Daoy (cell line): ENCODE results near the gene SLC16A10. TPM values are rescaled to one million over a fixed set of nuclear protein-coding genes. Genes with fewer than 3 reads are reported as not detected.
"Not testable (repeated sequence)": the region's sequence is repeated elsewhere in the genome, so short reads cannot be mapped to it uniquely, and the experiment has no call there.

ENCODE experiments used
- DNase-seq: peaks from one replicate; pipeline ENCODE4 v3.0.0-alpha.2; 2015; ENCODE audit warnings: low read depth
- total RNA-seq: library from RNA; depleted of rRNA; stranded (reverse); fragments of >200 nt; shearing (Covaris generic); gene quantifications from 2 replicates; pipeline ENCODE4 v1.2.3, GENCODE V29; 2014

SLC16A10 gene
- total RNA-seq, 1 experiment from 2014 or later, result 1.2 TPM

DNA sequence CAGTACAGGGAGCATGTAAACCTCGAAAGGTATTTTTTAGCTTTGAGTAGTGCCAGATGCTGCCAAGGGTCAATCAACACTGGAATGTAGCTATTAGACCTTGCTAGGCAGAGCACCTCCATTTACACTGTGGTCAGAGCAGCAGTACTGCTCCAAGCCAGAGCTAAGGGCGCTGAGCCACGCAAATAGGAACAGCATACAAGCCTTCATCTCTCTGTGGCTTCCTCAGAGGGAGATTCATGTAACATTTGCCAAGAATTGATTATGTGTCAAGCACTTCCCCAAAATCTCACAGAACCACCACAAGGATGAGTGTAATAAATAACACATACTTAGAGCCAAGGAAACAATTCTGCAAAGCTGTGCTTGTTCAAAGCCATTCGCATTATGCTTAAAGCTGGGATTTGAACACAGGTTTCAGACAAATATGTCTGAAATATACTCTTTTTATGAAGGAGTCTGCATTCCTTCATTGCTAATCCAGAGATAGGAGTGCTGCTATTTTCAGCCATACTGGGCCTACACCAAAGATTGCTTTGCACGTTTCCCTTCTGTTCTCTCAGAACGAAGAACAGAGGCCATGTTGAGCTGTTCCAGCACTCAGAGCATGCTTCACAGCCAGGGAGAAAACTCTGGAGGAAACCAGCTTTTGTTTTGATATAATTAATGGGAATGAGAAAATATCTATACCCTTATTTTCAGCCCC lies 97.7 kb downstream of the SLC16A10 start:
- no peak for DNase-seq

GRCh38 chr6:111185954-111186353 lies 98.7 kb downstream of the SLC16A10 start:
- DNase-seq, result no peak

- DNase-seq, result no peak
These were observed 100.6 kb downstream of the SLC16A10 start for GRCh38 chr6:111187874-111188273.

GRCh38 chr6:111189666-111190210 lies 102.4 kb downstream of the SLC16A10 start:
- not testable (repeated sequence) for DNase-seq

GRCh38 chr6:111190637-111191036 lies 103.3 kb downstream of the SLC16A10 start:
- DNase-seq, result no peak

DNA sequence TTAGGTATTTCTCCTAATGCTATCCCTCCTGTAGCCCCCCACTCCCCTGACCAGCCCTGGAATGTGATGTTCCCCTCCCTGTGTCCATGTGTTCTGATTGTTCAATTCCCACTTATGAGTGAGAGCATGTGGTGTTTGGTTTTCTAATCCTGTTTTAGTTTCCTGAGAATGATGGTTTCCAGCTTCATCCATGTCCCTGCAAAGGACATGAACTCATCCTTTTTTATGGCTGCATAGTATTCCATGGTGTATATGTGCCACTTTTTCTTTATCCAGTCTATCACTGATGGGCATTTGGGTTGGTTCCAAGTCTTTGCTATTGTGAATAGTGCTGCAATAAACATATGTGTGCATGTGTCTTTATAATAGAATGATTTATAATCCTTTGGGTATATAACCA lies 103.8 kb downstream of the SLC16A10 start:
- not testable (repeated sequence) for DNase-seq

DNA sequence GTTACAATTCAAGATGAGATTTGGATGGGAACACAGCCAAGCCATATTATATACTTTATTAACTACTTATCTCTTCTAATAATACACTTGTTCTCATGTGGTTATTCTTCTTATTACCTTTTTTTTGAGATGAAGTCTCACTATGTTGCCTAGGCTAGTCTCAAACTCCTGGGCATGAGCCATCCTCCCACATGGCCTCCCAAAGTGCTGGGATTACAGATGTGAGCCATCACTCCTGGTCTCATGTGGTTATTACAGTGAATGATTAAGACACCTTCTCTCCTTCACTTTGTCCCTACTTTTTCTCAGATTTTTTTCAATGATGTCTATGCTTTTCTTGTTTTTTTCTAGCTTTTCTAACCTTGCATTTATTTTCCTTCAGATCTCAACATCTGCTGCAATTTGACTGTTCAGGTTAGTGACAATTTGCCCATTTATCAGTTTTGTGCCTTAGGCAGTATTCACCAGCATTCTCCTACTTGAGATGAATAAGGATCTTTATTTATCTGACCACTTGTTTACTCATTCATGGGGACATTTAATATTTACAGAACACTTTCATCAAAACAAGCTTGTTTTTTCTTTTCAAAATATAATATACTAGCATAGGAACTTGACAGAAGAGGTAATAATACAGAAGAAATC lies 105.7 kb downstream of the SLC16A10 start:
- no peak for DNase-seq

DNA sequence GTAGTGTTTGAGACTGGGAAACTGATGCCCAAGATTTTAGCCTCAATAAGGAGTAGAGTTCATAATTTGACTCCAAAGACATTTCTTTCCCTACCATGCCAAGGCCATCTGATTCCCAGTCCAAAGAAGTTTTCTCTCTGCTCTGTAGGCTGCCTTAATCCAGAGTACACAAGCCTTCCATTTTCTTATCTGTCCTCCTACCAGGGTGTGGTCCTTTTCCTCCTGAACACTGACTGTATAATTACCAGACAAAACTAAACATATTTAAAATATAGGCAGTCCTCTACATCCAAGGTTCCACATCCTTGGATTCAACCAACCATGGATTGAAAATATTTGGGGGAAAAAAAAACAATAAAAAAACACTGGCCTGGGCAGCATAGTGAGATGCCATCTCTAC lies 108.4 kb downstream of the SLC16A10 start:
- no peak for DNase-seq

GRCh38 chr6:111198841-111199240 lies 111.5 kb downstream of the SLC16A10 start:
- no peak for DNase-seq

DNA sequence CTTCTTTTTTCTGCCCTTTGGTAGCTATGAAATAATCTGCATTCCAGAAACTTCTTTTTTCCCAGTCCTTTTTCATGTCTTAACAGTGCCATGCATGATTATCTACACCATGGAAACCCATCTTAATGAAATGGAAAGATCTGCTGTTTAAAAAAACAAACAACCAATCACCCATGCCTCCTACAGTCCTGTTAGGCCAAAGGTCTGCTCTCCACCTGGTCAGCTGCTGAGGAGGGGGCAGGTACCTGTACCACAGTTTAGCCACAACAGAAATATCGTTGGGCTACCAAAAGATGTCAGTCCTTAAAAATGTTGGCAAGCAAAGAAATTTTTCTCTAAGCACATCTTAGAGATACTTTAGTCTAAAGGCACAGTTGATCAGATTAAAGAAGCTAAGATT lies 112.6 kb downstream of the SLC16A10 start:
- DNase-seq, result no peak

- no peak for DNase-seq
These were observed 113.3 kb downstream of the SLC16A10 start for GRCh38 chr6:111200350-111201243.

DNA sequence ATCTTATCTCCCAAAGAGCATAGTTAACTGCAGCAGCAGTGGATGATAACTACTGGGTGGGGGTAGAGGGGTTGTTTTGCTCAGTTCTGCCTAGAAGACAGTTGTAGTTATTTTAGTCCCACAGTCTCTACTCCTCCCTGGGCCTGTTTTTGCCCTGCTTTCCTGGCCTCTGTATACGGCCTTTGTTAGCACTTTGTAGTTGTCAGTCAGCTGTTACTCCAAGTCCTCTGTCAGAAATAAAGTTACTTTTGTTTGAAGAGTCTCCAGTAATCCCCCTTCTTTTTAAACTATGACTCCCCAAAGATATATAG lies 113.9 kb downstream of the SLC16A10 start:
- DNase-seq, result no peak

GRCh38 chr6:111201764-111202163 lies 114.5 kb downstream of the SLC16A10 start:
- DNase-seq, result no peak

GRCh38 chr6:111203539-111203938 lies 116.2 kb downstream of the SLC16A10 start:
- DNase-seq, result not testable (repeated sequence)

GRCh38 chr6:111204305-111204704 lies 117.0 kb downstream of the SLC16A10 start:
- DNase-seq, result no peak

- DNase-seq, result no peak
These were observed 117.6 kb downstream of the SLC16A10 start for GRCh38 chr6:111204881-111205280.

- DNase-seq, result no peak
These were observed 118.2 kb downstream of the SLC16A10 start for GRCh38 chr6:111205502-111205901.

- DNase-seq, result peak; percentile 9
These were observed 120.0 kb downstream of the SLC16A10 start for GRCh38 chr6:111207141-111207858.

- no peak for DNase-seq
These were observed 121.6 kb downstream of the SLC16A10 start for GRCh38 chr6:111208933-111209332.

- DNase-seq, result peak; percentile 33
These were observed 123.0 kb downstream of the SLC16A10 start for GRCh38 chr6:111210194-111210728.

GRCh38 chr6:111211411-111212030 lies 124.2 kb downstream of the SLC16A10 start:
- no peak for DNase-seq
